ENCODE measurements around the gene CMTM7.
A peak's percentile ranks its signal among the peaks of the same experiment; 100 is the strongest.

CMTM7 gene, protein sequence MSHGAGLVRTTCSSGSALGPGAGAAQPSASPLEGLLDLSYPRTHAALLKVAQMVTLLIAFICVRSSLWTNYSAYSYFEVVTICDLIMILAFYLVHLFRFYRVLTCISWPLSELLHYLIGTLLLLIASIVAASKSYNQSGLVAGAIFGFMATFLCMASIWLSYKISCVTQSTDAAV

DNA sequence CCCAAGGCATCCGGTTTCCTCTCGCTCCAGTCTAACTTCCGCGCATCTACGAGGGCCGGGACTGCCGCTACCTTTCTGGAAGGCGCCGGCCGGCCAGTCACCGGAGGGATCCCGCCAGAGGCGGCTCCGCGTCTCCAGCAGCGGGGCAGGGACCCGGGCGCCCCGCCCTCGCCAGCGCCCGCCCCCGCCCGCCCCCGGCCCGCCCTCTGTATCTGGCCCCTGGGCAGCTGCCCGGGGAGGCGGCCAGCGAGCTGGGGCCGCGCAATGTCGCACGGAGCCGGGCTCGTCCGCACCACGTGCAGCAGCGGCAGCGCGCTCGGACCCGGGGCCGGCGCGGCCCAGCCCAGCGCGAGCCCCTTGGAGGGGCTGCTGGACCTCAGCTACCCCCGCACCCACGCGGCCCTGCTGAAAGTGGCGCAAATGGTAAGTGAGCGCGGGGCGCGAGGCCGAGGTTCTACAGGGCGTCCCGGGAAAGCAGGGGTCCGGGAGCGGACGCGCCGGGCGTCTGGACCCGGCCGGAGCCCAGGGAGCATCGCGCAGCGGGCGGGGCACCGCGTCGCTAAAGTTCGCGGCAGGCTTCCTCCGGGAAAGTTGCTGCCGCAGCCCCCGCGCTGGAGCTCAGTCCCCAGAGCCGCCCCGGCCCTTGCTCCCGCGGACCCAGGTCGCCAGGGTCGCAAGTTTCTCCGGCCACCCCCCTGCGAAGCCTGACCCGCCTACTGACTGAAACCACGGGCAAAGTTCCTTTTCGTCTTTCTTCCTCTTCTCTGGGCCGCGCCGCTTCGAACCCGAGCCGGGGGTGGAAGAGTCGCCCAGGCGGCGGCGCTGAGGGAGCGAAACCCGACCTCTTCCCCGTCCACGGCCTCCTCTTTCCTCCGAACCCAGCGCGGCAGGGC, at the start of gene CMTM7:
TSS of gene CMTM7 (plus strand) at position 211 of the 893 bp plus-strand sequence. CDS start at position 265, 54 bp downstream.
- no peak for FAIRE-seq

DNA sequence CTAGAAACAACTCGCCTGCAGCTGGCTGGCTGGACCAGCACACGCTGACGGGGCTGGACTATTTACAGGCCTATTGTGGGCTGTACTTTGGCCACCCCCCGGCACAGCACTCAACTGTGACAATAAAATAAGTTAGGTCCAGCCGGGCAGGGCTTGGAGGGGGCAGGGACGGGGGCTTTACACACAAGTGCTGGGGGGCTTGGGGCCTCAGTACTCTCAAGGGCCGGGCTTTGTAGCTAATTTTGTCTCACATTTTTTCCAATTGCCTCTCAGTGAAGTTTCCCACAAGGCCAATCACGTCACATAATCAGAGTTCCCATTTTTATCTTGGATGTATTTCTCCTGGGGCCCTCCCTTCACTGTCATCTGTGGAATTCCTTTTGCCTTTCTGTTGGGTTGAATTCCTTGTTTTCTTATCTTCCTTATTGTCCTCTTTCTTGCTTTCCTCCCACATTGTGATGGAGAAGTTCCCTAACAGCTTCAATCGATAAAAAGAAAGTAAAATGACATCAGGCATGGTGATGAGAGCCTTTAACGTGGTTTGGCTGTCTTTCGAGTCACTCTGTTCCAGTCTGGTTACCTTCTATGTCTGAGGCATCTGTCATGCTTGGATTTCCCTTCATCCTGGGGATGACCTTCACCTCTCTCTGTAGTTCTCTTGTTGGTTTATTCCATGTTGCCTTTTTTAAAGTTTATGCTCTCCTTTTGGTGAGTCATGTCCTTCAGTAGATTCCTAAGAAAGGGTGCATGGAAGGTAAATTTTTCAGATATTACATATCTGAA, 44.1 kb upstream of the CMTM7 start:
- no peak for FAIRE-seq

DNA sequence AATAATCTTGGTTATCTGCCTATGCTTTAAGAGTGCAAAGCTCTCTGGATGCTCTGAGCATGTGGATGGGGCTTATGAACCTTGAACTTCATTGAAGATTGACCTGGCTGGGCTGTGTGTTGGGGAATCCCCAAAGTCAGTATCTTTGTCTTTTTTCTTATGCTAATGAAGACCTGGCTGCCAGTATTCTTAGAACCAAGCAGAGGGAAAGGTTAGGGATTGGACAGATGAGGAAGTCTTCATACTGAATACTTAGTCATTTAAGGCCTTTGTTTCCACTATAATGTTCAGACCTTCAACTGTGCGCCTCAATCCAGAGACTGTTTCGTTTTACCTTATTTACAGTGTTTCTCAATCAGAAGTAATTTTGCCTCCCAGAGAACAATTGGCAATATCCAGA, 42.5 kb upstream of the CMTM7 start:
- FAIRE-seq: no peak

- FAIRE-seq: no peak
Measured at GRCh38 chr3:32352563-32352962, 39.1 kb upstream of the CMTM7 start.

- no peak for FAIRE-seq
Measured at GRCh38 chr3:32353351-32353750, 38.3 kb upstream of the CMTM7 start.

- FAIRE-seq: no peak
Measured at GRCh38 chr3:32354362-32354778, 37.3 kb upstream of the CMTM7 start.

GRCh38 chr3:32355751-32356291, 35.8 kb upstream of the CMTM7 start:
- no peak for FAIRE-seq

GRCh38 chr3:32359766-32360492, 31.7 kb upstream of the CMTM7 start:
- FAIRE-seq: no peak

DNA sequence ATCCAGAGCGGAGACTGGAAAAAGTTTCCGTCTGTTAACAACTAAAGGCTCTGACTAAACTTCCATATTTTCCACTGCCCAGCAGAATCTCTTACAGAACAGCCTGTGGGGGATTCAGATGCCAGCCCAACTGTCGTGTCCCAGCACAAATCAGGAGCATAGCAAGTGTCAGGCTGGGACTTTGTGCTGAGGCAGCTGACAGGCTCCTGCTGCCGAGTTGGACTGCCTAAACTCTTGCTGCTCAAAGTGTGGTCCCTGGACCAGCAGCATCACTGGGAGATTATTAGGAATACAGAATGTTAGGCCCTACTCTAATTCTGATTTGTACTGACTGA, 31.2 kb upstream of the CMTM7 start:
- FAIRE-seq: no peak

- FAIRE-seq: no peak
Measured at GRCh38 chr3:32366638-32367397, 24.8 kb upstream of the CMTM7 start.

GRCh38 chr3:32367442-32367841, 24.2 kb upstream of the CMTM7 start:
- no peak for FAIRE-seq

DNA sequence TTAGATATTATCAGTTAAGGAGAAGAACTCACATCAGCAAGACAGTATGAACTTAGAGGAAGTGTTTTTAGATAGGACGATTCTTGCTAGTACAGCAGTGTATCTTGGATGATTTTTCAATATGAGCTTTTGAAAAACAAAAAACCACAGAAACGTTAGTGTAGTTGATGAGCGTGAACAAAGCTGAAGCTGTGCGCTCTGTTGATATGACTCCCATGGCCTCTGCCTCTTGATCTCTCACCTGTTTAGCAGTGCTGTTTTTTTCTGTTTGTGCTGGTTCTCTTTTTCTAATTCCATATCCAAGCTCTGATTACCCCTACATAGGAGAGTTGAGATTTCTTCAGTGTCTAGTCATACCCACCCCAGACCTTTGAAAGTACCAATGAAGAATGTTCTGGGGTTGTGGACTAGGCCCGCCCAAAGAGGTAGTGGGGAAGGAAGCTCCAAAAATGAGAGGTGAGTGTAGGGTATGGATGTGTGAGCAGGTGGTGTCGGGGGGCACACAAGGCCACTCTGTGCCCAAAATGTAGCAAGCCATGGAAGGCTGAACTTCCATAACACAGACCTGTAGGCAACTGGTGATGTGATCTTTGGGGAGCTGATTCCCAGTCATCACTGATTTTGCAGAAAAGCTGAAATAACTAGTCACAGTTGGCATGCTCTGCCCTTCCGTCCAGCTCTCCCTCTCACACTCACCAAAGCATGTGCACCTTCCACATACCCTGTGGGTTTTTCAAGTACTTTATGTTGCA, 20.0 kb upstream of the CMTM7 start:
- no peak for FAIRE-seq

GRCh38 chr3:32372213-32372490, 19.5 kb upstream of the CMTM7 start:
- no peak for FAIRE-seq

- no peak for FAIRE-seq
Measured at GRCh38 chr3:32373276-32373675, 18.4 kb upstream of the CMTM7 start.

DNA sequence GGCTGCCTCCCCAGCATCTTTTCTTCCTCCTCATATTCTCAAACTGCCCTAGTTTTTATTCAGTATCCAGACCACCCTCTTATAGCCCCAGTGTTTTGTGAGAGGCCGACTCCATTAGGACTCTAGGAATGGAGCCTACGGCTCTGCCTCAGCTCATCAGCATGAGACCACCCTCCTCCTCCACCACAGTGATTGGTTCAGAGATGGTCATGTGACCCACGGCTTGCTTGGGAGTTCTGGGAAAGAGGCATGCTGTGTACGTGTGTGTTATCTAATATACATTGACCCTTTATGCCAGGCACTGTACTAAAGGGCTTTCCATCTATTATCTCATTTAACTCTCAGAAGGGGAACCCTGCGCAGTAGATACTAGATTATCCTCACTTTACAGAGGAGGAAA, 17.8 kb upstream of the CMTM7 start:
- no peak for FAIRE-seq

DNA sequence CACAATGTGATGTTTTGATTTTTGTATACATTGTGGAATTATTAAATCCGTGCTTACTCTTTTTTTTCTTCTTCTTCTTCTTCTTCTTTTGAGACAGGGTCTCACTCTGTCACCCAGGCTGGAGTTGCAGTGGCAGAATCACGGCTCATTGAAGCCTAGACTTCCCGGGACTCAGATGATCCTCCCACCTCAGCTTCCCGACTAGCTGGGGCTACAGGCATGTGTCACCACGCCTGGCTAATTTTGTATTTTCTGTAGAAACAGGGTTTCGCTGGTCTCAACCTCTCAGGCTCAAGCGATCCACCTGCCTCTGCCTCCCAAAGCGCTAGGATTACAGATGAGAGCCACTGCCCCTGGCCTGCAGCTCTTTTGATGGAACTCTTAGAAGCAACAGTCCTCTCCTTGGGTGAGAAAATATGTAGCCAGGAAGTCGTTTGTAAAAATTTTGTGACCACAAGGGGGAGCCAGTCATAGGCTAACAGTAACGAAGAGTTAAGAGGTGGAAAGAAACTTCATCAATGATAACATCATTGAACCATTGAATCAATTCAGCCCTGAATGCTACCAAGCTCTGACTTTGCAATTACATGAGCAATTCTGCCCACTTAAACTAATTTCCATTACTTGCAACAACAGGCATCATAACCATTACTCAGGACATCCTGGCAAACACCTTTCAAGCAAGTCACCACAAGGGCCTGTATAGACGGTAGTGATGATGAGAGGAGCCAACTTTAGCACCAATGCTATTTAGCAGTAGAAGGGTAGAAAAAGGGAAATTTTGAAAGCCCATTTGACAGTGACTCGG, 16.7 kb upstream of the CMTM7 start:
- FAIRE-seq: peak; percentile 91

GRCh38 chr3:32375596-32375930, 16.1 kb upstream of the CMTM7 start:
- no peak for FAIRE-seq

GRCh38 chr3:32376115-32376514, 15.5 kb upstream of the CMTM7 start:
- no peak for FAIRE-seq

DNA sequence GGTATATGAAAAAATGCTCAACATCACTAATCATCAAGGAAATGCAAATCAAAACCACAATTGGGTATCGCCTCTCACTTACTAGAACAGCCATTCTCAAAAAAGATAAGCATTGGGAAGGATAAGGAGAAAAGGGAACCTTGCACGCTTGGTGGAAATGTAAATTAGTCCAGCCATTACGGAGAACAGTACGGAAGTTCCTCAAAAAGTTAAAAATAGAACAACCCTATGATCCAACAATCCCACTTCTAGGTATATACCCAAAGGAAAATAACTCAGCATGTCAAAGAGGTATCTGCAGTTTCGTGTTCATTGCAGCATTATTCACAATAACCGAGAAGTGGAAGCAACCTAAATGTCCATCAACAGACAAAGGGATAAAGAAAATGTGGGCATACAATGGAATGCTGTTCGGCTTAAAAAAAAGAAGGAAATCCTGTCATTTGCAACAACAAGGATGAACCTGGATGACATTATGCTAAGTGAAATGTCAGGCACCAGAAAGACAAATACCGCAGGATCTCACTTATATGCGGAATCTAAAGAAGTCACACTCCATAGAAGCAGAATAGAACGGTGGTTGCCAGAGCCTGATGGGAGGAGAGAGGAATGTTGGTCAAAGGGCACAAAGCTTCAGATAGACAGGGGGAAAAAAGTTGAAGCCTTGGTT, 11.7 kb upstream of the CMTM7 start:
- FAIRE-seq: no peak

- no peak for FAIRE-seq
Measured at GRCh38 chr3:32381922-32382321, 9.7 kb upstream of the CMTM7 start.

Measured in G401.6 (cell line).